Tibial nerve (tissue), 4 donors: ENCODE results near the gene CD247.

Experiments used
- EP300 ChIP-seq, 2 donors: sonication (generic); formaldehyde crosslinking; IDR thresholded peaks; one replicate each; pipeline ENCODE4 v1.6.1; 2017; ENCODE audit warnings: antibody characterized with exemption in 2 of 2, mild to moderate bottlenecking in 1 of 2
- POLR2A ChIP-seq, 2 donors: fragments of 450-650 bp; IDR thresholded peaks; one replicate each; pipeline ENCODE4 v1.6.1; 2017; ENCODE audit warnings: antibody characterized with exemption in 2 of 2, mild to moderate bottlenecking in 2 of 2, moderate library complexity in 2 of 2
- TF ChIP-seq, protein P1 (sequence below), 5 experiments: fragments of 200-600 bp in 3 of 5; fragments of 450-650 bp in 2 of 5; sonication (generic) in 3 of 5; IDR thresholded peaks; one replicate each; pipeline ENCODE4 v1.5.1; 2016 to 2019; ENCODE audit warnings: antibody characterized with exemption in 5 of 5, mild to moderate bottlenecking in 3 of 5, moderate library complexity in 2 of 5

DNA sequence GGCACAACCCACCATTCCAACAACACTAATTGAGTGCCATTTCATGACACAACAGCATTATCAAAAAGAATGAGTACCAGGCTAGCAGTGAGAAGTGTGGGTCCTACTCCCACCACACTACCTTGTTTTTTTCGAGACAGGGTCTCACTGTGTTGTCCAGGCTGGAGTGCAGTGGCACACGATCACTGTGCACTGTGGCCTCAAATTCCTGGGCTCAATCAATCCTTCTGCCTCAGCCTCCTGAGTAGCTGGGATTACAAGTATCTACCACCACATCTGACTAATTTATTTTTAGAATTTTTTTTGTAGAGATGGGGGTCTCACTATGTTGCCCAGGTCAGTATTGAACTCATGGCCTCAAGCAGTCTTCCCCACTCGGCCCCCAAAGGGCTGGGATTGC is 30.7 kb downstream of the CD247 start:
- TF ChIP-seq, protein P1, sequence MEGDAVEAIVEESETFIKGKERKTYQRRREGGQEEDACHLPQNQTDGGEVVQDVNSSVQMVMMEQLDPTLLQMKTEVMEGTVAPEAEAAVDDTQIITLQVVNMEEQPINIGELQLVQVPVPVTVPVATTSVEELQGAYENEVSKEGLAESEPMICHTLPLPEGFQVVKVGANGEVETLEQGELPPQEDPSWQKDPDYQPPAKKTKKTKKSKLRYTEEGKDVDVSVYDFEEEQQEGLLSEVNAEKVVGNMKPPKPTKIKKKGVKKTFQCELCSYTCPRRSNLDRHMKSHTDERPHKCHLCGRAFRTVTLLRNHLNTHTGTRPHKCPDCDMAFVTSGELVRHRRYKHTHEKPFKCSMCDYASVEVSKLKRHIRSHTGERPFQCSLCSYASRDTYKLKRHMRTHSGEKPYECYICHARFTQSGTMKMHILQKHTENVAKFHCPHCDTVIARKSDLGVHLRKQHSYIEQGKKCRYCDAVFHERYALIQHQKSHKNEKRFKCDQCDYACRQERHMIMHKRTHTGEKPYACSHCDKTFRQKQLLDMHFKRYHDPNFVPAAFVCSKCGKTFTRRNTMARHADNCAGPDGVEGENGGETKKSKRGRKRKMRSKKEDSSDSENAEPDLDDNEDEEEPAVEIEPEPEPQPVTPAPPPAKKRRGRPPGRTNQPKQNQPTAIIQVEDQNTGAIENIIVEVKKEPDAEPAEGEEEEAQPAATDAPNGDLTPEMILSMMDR (IDR thresholded peaks at IDR 0.05), result no peak
- TF ChIP-seq POLR2A (IDR thresholded peaks at IDR 0.05) (no peak), EP300 (IDR thresholded peaks at IDR 0.05) (no peak)
